NCI-H1930 (cell line): ENCODE measurements around the gene GDF2.

ENCODE experiments used
- DNase-seq, 2 experiments: peaks; one replicate each; lab custom pipeline; 2025; lab: John Stamatoyannopoulos, UW

Gene GDF2

DNA sequence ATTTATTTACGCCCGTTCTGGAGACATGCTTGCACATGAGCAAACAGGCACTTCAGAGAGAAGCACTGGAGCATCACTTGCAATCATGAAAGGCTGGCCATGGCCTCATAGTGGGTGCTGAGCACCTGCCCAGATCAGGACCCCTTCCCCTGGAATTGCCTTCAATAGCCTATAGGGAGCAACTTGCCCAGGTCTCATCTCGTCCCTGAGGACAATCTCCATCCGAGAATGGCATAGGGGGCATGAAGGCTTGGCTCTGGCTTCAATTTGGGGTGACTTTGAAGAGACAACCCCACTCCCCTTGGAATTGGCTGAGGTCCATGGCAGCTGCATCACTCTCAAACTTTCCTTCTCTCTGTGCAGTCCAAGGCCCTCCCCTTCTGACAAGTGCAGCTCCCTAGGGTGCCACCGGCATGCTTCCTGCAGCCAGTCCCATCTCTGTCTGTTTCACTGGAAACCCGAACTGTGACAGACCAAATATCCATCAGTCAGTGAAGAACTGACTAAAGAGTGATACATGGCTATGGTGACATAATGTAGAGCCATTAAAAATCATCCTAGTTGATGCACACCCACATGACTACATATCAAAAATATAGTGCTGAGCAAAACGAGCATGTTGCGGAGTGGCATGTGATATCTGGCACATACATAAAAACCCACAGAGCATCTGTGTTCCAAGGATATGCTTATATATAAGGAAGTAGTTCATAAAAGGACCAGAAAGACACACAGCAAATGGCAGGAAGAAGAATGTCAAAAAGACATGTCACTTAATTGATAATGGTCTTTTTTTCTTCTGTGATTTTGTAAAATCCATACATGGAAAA is 12.4 kb downstream of the GDF2 start:
- DNase-seq = no peak

DNA sequence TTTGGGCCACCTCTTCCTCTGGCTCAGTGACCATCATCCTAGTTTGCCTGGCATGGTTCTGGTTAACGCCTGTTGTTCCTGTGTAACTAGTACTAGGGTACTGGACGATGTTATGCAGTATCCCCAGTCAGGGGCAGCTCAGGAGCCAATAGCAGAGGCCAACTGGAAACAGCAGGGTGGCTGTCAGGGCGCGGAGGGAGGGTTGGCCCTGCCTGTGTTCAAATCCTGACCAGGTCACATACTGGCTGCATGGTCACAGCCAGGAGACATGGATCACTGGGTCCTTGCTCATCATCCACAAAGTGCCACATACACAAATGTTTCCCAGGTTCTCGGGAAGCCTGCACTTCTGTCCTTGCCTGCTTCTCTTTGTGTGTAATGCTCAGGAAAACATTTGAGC is 13.7 kb downstream of the GDF2 start:
- DNase-seq = no peak

DNA sequence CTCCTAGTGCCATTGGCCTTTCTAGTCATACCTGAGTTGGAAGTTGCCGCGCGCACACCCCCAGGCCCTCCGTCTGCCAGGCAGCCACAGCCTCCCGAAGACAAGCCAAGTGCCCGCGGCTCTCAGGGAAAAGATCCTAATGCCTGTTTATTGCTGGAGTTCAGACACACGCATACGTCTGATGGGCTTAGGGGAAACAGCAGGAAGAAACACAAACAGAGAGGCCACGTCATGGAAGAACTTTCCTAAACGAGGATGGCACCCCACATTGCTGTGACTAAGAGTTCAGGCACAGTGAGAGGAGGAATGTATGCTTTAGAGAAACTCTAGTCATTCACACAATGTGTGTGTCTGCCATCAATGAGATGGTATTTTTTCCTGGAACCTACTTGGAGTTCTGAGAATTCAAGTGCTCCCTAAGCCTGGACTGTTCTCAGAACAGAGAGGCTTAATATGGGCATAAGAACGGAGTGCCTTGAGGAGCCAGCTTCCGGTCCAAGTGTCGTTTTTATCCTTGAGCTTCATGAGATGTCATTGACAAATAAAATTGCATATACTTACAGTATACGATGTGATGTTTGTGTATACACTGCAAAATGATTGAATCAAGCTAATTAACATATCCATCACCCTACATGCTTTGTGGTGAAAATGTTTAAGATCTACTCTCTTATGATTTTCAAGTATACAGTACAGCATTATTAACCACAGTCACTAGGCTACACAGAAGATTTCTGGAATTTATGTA is 14.3 kb downstream of the GDF2 start:
- no peak for DNase-seq

DNA sequence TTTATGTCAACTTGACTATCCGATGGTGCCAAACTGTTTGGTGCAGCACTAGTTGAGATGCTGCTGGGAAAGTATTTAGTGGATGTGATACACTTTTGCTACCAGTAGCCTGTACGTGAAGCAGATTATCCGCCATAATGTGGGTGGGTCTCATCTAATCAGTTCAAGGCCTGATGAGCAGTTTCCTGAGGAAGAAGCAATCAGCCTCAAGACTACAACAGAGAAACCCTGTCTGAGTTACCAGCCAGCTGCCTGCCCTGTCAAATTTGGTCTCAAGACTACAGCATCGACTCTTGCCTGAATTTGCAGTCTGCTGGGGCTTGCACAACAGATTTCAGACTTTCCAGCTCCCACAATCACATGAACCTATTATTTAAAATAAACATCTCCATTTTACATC is 15.1 kb downstream of the GDF2 start:
- no peak for DNase-seq

DNA sequence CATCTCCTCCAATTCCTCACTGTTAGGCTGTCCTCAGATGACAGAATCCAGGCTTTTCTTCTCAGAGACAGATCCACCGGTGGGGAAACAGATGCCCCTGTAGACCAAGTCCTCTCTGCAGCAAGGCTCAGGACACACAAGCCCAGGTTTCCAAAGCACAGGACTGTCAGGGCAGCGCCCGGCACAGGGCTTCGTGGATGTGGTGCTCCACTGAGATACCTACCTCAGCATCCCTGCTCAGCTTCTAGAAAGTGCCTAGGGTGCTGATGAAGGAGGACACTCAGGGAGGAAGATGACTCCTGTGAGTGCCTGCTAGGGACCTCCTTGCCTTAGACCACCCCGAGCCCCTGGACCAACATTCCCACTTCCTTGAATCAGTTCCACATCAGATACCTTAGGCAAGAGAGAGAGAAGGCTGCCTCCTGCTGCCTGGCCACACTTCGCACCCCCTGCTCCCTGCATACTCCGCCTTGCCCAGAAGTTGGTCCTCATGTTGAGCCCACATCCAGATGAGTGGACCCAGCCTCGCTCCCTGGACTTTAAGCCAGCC is 17.0 kb downstream of the GDF2 start:
- no peak for DNase-seq

DNA sequence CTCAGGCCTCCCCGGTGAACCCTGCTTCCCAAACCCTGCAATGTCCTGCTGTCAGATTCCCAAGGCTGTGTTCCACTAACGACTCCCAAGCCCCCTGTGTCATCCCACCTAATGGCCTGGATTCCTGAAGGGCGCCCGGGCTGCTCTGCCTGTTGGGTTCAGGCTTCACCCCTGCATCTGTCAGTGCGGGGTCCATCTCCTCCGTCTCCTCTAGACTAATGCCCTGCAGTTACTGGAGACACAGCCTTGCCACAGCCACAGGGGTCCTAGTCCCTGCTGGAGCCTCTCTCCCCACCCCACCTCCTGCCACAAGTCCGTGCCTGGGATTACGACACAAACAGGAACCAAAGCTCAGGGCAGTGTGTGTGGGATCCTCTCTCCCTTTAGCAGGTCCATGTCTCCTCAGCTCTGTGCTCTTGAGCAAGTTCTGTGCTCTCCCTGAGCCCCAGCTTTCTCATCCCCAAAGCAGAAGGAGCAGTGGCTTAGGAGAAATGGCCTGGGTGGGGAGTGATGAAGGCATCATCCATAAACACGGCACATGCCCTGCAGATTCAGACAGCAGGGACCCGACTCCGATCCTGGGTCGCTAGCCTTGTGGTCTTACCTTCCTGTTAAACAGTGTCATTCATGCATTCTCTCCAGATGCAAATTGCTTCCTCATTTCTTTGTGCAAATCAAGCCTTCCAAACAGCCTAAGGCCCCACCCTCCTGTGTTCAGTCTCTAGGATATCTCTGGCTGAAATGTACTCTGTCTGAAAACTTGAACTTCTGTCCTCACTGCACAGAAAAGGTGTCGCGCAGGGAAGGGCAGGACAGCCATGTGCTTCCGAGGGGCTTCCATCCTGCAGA is 17.7 kb downstream of the GDF2 start:
- no peak for DNase-seq

DNA sequence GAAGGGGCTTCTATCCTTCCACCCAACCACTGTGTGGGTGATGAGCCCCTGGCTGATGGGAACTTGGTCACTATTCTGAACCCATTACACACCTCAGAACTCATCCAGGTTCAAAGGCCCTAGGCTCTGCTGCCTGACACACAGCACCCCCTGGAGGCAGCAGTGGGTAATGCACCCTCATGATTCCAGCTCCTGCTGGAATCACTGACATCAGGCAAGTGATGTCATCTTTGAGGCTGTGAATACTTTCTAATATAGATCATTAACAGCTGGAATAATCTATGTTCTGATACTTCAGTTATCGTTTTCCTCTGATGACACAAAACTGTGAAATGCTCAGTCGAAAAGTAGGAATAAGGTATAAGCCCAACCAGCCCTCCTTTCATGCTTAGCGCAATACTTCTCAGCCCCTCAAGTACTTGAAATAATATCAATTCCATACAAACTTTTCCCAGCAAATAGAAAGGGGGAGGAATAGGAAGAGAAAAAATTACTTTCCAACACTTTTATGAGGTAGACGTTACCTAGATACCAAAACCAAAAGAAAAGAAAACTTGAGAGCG is 18.4 kb downstream of the GDF2 start:
- DNase-seq = peak in 1 of 2 experiments; percentile 0

DNA sequence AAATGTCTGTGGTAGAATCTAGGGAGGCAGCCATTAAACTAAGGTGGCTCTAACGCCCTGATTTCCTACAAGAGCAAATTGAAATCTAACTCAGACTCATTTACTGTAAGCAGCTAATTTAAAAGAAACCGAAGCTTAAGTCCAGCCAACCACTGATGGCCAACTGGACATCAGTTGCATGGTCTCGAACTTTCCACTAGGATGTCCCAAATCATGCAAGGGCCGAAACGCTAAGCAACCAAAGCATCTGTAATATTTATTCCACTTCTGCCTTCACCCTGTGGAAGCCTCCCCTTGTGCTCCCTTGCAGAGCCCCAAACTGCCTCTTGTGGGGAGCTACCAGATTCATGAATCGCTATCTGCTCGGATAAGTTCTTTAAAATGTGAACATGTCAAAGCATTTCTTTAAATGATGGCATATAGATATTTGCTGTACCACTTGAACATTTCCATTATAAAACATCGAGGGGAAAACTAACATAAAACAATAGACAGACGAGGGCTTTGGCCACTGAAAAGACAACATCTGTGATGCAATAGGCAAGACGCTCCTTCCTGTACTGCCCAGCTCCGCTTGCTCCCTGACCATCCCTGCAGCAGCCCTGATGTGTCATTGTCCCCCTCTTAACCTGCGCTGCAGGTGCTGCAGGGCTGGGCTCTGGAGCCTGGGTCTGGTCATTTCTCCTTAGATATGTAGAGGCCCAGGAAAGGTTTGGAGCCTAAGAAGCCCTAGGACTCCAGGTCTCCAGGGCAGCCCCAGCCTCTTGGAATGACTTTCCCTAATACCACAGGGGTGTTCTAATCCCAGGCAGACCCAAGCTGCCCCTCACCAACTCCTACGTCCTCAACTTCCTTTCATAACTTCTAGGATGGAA is 23.0 kb downstream of the GDF2 start:
- DNase-seq = no peak

DNA sequence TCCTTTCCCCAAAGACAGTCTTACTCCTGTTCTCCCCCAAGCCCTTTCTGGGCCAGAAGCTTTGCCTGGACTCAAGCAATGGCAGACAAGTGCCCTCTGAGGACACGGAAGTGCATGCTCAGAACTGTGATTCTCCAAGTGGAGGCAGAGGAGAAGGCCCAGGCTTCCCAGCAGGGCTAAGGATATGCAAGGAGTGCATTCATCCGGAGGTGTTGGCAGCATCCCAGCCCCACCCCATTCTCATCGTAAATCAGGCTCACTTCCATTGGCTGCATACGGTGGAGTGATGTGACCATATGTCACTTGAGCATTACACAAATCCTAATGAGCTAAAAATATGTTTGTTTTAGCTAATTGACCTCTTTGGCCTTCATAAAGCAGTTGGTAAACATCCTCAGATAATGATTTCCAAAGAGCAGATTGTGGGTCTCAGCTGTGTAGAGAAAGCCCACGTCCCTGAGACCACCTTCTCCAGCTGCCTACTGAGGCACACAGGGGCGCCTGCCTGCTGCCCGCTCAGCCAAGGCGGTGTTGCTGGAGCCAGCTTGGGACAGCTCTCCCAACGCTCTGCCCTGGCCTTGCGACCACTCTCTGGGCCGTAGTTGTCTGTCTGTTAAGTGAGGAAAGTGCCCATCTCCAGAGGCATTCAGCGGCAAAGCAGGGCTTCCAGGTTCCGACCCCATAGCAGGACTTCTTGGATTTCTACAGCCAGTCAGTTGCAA is 24.5 kb downstream of the GDF2 start:
- no peak for DNase-seq

DNA sequence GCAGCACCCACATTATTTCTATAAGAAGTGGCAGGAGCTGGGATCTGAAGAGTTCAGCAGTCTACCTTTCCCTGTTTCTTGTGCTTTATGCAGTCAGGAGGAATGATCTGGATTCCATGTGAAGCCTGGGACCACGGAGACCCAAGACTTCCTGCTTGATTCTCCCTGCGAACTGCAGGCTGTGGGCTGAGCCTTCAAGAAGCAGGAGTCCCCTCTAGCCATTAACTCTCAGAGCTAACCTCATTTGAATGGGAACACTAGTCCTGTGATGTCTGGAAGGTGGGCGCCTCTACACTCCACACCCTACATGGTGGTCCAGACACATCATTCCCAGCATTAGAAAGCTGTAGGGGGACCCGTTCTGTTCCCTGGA is 25.0 kb downstream of the GDF2 start:
- DNase-seq = no peak

DNA sequence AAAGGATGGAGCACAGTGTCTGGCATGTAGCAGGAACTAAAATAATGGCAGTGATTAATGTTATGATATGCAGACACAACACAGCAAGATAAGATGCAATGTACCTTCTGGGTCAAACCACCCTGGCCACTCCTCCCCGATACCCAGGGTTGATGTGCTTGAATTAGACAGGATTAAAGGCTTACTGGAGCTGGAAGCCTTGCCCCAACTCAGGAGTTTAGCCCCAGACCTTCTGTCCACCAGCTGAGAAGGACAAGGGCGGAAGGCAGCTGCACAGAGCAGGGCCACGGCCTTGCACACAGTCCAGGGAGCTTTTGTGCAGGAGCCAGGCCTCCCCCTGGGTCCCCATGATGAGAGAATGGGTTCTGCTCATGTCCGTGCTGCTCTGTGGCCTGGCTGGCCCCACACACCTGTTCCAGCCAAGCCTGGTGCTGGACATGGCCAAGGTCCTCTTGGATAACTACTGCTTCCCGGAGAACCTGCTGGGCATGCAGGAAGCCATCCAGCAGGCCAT is 25.9 kb downstream of the GDF2 start, which contains the start of gene RBP3:
TSS of gene RBP3 (plus strand) at position 226 of the 514 bp plus-strand sequence. CDS start at position 348, 122 bp downstream.
- no peak for DNase-seq

DNA sequence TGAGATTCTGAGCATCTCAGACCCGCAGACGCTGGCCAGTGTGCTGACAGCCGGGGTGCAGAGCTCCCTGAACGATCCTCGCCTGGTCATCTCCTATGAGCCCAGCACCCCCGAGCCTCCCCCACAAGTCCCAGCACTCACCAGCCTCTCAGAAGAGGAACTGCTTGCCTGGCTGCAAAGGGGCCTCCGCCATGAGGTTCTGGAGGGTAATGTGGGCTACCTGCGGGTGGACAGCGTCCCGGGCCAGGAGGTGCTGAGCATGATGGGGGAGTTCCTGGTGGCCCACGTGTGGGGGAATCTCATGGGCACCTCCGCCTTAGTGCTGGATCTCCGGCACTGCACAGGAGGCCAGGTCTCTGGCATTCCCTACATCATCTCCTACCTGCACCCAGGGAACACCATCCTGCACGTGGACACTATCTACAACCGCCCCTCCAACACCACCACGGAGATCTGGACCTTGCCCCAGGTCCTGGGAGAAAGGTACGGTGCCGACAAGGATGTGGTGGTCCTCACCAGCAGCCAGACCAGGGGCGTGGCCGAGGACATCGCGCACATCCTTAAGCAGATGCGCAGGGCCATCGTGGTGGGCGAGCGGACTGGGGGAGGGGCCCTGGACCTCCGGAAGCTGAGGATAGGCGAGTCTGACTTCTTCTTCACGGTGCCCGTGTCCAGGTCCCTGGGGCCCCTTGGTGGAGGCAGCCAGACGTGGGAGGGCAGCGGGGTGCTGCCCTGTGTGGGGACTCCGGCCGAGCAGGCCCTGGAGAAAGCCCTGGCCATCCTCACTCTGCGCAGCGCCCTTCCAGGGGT is 26.6 kb downstream of the GDF2 start:
- DNase-seq = no peak

DNA sequence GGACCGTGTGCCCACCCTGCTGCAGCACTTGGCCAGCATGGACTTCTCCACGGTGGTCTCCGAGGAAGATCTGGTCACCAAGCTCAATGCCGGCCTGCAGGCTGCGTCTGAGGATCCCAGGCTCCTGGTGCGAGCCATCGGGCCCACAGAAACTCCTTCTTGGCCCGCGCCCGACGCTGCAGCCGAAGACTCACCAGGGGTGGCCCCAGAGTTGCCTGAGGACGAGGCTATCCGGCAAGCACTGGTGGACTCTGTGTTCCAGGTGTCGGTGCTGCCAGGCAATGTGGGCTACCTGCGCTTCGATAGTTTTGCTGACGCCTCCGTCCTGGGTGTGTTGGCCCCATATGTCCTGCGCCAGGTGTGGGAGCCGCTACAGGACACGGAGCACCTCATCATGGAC is 27.3 kb downstream of the GDF2 start:
- no peak for DNase-seq

DNA sequence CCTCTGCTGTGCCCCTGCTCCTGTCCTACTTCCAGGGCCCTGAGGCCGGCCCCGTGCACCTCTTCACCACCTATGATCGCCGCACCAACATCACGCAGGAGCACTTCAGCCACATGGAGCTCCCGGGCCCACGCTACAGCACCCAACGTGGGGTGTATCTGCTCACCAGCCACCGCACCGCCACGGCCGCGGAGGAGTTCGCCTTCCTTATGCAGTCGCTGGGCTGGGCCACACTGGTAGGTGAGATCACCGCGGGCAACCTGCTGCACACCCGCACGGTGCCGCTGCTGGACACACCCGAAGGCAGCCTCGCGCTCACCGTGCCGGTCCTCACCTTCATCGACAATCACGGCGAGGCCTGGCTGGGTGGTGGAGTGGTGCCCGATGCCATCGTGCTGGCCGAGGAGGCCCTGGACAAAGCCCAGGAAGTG is 27.7 kb downstream of the GDF2 start:
- DNase-seq = no peak

DNA sequence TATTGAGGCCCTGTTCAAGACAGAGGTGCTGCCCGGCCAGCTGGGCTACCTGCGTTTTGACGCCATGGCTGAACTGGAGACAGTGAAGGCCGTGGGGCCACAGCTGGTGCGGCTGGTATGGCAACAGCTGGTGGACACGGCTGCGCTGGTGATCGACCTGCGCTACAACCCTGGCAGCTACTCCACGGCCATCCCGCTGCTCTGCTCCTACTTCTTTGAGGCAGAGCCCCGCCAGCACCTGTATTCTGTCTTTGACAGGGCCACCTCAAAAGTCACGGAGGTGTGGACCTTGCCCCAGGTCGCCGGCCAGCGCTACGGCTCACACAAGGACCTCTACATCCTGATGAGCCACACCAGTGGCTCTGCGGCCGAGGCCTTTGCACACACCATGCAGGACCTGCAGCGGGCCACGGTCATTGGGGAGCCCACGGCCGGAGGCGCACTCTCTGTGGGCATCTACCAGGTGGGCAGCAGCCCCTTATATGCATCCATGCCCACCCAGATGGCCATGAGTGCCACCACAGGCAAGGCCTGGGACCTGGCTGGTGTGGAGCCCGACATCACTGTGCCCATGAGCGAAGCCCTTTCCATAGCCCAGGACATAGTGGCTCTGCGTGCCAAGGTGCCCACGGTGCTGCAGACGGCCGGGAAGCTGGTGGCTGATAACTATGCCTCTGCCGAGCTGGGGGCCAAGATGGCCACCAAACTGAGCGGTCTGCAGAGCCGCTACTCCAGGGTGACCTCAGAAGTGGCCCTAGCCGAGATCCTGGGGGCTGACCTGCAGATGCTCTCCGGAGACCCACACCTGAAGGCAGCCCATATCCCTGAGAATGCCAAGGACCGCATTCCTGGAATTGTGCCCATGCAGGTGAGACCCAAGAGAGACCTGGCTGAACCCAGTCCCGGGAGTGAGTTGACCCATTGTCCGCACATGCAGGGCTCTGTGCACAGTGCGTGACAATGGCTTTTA is 28.7 kb downstream of the GDF2 start:
- DNase-seq = no peak

DNA sequence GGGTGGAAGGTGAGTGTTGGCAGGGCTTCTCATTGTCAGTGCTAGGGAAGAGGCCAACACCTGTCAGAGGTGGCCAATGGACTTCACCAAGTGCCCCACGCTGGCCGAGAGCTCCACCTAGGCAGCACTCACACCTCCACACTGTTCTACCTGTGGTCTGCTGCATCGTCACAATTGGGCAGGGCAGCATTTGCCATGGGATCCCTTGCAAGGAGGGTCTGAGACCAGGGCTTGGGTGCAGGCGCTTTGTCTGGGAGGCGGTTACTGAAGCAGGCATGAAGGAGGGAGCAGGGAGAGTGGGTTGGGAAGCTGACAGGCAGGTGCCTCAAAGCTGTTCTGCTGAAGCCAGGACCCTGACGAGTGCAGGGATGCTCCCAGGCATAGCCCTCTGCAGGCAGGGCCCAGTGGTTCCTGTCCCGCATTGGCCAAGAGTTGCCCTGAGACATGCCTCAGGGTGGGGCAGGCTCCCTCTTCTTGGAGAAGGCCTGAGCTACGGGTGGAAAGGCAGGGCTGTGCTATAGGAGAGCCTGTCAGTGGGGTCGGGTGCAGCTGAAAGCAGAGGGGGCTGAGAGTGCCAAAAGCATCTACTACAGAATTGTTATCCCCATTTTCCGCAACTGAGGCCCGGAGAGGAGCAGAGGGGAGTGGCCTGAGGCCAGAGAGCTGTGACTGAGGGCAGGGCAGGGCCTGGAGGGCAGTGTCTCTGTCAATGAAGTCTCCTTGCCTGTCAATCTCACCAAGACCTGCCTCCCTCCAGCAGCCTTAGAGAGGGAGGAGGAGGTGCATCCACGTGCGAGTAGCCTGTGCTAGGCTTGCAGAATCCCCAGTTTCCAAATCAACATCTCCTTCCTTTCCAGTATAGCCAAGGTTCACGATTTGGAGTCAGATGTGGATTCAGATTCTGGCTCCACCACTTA is 29.9 kb downstream of the GDF2 start:
- DNase-seq = no peak

DNA sequence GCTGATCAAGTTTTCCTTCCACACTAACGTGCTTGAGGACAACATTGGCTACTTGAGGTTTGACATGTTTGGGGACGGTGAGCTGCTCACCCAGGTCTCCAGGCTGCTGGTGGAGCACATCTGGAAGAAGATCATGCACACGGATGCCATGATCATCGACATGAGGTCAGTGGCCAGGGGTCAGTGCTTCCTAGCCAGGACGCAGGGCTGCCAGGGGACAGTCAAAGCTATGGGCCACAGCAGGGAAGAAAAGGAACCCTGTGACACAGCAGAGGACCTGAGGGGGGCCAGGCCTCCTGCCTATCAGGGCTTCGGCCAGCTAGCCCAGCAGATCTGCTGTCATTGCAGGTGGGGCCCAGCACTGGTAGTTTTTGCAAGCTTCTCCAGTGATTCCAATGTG is 31.1 kb downstream of the GDF2 start:
- DNase-seq = no peak
